Middle frontal gyrus (tissue), 1 donor: ENCODE measurements around the gene PRRG1.
"Not testable (repeated sequence)": the region's sequence is repeated elsewhere in the genome, so short reads cannot be mapped to it uniquely, and the experiment has no call there.

Experiments used
- DNase-seq: peaks from one replicate; pipeline ENCODE4 v3.0.0-alpha.2; 2015; ENCODE audit warnings: low spot score; ENCODE audit errors: extremely low spot score

The PRRG1 gene

DNA sequence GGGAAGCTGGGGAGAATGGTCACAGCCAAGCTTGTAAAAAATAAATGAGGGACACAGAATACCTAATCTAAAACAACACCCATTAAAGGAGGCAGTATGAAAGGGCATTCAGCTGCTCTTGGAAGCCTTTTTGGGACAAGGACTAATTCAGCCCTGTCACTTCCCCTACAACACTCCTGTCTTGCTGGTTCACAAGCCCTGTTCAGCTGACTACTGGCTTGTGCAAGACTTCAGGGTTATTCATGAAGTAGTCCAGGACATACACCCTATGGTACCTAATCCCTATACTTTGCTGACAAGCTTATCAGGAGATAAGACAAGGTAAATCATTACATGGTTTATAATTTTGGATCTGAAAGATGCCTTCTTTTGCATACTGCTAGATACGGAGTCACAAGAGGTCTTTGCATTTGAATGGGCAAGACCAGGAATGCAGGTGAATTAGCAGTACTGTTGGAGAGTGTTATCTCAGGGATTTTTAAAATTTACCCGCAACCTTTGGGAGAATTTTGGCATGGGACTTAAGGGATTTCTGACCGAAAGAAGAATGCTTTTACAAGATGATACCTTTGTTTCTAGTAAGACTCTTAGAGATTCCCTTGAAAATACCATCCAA is 119.1 kb downstream of the PRRG1 start:
- DNase-seq, result no peak

DNA sequence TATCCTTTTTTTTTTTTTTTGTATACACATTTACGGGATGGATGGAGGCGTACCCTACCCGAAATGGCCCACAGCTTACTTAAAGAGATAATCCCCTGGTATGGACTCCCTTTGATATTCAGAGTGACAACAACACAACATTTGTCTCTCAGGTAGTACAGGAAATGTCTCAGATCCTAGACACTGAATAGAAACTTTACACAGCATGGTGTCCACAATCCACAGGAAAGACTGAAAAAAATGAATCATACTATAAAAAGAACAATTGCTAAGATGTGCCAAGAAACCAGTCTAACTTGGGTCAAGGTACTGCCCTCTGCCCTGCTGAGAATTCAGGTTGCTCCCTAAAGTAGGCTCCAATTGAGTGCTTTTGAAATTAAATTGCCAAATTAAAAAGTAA is 121.5 kb downstream of the PRRG1 start:
- no peak for DNase-seq

DNA sequence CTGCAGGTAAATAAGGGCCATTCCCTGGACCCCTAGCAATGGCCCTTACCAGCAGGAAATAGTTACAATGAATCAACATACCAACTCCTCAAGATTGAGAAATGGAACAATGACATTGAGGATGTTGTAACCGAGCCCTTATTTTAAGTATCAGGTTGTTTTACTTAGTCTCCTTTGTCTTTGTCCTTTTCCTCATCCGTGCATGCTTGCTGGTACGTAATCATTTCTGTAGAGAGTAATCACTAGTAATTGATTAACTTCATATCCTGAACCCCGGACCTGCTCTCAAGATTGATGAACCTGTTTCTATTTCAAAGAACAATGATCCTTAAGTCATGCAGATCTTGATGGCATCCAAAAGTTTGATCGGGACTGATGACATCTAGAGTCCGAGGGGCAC is 123.7 kb downstream of the PRRG1 start:
- no peak for DNase-seq

DNA sequence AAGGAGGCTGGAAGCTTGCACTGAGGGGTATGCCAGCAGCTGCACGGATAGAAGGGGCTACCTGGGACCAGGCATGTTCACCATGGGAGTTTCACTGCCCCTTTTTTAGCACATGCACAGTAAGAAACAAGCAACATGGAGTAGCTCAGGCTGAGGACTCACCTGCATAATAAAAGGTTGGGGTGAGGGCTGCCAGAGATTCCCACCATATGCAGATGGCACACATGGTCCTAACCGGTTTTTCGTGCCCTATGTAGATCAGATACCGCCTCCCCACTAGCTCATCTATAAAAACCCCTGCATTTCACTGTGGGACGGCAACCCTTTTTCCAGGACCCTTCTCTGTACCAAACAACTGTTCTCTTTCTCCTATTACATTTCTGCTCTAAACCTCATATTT is 125.3 kb downstream of the PRRG1 start:
- no peak for DNase-seq

DNA sequence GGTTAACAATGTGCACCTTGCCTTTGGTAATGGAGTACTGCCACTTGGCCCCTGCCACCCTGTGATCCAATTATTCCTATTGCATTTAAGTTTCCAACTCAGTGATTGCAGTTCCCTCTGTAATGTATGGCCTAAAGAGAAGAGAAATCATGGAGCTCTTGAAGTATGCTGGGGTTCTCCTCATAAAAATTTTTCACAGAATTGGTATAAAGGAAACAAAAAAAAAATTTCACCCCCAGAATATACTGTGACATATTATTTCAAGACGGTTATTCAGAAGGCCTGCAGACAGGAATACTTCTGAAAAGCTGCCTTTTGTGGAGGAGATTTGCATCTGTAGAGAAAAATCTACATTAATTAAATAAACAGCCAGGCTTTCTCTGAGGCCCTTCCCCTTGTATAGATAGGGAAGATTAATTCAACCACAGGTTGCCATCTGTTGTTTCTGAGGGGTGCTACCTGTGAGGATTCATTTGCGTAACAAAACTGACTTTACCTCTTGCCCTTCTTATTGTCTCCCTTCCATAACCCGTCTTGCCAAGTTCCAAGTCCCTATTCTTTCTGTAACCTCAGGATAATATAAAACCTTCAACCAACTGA is 127.5 kb downstream of the PRRG1 start:
- no peak for DNase-seq

DNA sequence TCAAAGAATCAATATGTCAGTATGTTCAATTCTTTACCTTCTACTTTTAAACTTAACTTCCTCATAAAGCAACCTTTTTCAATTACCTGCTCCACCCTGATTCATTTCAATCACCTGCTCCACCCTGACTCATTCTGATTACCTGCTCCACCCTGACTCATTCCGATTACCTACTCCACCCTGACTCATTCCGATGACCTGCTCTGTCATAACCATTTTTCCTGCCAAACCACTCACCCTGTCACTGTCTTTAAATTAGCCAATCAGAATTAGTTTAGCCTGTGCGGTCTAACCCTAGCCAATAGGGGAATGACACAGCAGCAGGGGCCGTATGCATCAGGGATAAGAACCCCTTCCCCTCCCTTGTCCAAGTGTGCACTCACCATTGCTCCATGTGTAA is 135.2 kb downstream of the PRRG1 start:
- not testable (repeated sequence) for DNase-seq

DNA sequence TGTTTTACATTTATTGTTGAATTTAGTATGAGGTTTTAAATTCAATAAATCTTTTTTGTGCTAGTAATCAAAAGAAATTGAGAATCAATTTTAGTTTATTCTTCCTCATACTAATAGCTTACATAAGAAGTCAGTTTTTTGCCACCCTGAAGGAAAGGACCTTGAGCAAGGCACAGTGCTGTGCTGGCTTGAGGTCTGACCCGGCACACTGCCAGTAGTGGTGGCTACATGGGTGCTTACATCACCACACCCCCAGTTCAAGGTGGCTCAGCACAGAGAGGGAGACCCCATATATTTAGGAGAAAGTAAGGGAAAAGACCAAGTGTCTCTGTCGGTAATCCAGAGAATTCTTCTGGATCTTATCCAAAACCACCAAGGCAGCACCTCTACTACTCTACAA is 136.3 kb downstream of the PRRG1 start:
- DNase-seq, result no peak

DNA sequence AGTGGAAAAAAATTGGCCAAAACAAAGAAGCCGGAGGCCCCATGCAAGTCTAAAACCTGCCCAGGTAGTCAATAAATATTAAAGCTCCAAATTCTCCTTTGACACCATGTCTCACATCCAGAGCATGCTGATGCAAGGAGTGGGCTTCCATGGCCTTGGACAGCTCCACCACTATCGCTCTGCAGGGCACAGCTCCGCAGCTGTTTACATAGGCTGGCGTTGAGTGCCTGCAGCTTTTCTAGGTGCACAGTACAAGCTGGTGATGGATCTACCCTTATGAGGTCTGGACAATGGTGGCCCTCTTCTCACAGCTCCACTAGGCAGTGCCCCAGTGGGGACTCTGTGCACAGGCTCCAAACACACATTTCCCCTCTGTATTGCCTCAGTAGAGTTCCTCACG is 138.1 kb downstream of the PRRG1 start:
- no peak for DNase-seq

DNA sequence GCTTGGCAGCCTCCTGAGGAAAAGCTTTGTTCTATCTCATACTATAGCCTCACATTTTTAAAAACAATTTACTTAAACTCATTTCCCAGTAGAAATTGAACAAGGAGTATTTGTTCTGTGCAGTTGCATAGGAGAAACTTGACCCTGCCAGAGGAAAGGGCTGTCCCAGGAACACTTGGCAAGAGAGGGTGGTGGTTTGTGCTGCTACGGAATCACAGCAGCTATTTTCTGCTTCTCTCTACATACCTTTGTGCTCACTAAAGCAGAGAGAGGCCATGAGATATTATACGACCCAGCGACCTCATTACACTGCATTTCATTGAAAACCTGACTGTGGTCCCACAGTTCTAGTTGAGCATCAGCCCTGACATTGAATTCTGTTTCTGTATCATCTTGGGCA is 139.2 kb downstream of the PRRG1 start:
- no peak for DNase-seq

DNA sequence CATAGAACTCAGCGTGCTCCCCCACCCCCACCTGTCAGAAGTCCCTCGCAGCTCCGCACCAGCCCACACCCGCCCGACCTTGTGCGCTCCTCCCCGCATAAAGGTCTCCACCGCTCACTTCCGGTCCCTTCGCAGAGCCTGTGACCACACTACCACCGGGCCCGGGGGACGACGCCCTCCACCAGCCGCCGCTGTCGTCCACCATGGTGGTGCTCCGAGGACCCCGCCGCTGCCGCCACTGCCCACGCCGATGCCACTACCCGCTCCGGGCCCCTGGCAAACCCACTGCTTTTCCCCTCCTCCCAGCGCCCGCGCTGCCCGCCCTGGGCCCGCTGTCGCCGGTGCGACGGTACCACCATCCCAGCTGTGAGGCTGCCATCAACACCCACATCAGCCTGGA is 142.5 kb downstream of the PRRG1 start:
- no peak for DNase-seq

DNA sequence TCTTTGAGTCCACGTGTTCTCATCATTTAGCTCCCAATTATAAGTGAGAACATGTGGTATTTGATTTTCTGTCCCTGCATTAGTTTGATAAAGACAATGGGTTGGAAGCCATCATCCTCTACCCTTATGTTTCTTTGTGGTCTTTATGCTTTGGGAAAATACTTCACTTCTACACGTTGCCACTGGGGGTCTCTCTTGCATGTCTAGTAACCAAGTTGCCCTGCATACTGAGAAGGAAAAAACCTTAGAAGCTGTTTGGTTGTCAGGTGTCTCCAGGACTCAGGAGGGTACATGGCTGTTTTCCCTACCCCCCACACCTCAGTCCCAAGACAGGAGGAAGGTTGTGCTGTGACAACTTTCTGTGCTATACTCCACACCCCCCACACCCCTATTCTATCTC is 146.6 kb downstream of the PRRG1 start:
- DNase-seq, result not testable (repeated sequence)

DNA sequence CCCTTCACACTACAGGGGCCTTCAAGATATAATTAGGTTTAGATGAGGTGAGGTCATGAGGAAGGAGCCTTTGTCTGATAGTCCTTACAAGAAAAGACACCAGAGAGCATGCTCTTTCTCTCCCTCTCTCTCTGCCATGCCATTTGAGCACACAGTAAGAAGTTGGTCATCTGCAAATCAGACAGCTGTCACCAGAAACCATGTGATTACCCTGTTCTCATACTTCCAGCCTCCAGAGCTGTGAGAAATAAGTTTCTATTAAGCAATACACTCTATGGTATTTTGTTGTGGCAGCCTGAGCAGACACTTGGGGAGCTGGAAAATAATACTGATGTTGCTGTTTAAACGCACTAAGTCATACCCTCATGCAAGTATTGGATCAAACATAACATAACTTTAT is 148.0 kb downstream of the PRRG1 start:
- not testable (repeated sequence) for DNase-seq

DNA sequence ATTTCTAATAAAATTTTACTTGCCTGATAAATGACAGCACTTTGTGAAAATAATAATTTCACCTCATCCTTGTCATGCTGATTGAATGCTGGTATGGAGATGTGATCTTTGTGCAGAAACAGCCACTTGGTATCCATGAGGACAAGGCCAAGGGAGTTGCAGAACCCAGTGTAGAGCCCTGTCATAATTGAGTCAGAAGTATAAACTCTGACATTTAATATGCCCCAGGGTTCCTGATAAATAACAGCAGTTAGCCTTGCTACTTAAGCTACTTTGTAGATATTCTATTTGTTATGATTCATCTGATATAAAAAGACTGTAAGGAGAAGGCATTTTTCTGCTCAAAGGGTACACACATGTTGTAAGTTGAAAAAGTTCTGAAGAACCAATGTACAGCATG is 149.2 kb downstream of the PRRG1 start:
- not testable (repeated sequence) for DNase-seq

DNA sequence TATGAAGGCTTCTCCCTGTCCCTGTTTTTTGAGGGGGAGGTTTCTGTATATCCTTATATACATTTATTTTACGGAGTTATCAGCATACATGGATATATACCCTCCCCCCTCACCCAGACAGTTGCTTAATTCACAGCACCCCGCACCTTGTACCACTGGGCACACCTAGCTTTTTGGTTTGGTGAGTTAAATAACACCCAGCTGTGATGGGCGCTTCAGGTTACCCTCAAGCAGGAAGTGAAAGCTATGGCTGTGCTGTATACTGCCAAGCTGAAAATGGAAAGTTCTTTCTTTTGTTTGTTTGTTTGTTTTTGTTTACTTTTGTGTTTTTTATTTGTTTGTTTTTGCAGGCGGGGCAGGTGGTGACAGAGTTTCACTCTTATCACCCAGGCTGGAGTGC is 150.5 kb downstream of the PRRG1 start:
- DNase-seq, result not testable (repeated sequence)

DNA sequence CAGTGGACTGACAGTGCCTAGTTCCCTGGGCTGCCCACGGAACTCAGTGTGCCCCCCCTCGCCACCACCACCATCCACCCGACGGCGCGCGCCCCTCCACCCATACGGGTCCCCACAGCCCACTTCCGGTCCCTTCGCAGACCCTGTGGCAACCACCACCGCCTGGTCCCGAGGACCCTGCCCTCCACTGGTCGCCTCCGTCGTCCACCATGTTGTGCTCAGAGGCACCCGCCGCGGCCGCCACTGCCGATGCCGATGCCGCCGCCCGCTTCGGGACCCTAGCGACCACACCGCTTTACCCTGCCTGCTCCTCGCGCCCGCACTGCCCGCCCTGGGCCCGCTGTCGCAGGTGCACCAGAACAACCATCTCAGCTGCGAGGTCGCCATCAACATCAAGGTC is 155.8 kb downstream of the PRRG1 start:
- DNase-seq, result no peak
